Measurements from ENCODE around the gene DPP7. TPM values are rescaled to one million over a fixed set of nuclear protein-coding genes. Genes with fewer than 3 reads are reported as not detected.

The DPP7 gene
- polyA plus RNA-seq, 1 of the 3 experiments (the other 2 are of a cell fraction) = 127 TPM

- CTCF ChIA-PET = interaction anchor here (1.1 to 1.3 kb wide), 2 partner anchors 8 to 139 kb away, joined by 4 to 5 read pairs; no protein-coding TSS in a partner anchor
- Histone ChIP-seq H3K9ac (no peak overlapping the region), H3K4me1 (ENCODE audit: control insufficient read depth in 1 of 2, insufficient read depth in 2 of 2, low read depth in 1 of 2, low read length in 1 of 2) (no peaks in the 10 kb centered on the region)
These were observed 17.6 kb downstream of the DPP7 start for GRCh38 chr9:137096785-137097546.

More at GRCh38 chr9:137096785-137097546, 17.6 kb downstream of the DPP7 start:
- TF ChIP-seq JUND (IDR thresholded peaks at IDR 0.05) = no peak
- no peak for TF ChIP-seq YY1 (IDR thresholded peaks at IDR 0.05; ENCODE audit: low read depth)
- TF ChIP-seq RCOR1 (IDR thresholded peaks at IDR 0.05; ENCODE audit: low read length) = no peak
- no peak for TF ChIP-seq FOXM1 (IDR thresholded peaks at IDR 0.05; ENCODE audit: low read depth)
- TF ChIP-seq IRF3 (IDR thresholded peaks at IDR 0.05; ENCODE audit: low read depth, low read length) = no peak
- no peak for TF ChIP-seq EZH2phosphoT487 (IDR thresholded peaks at IDR 0.05; ENCODE audit: borderline replicate concordance, low read depth)
- TF ChIP-seq NRF1 (IDR thresholded peaks at IDR 0.05; ENCODE audit: low read depth, low read length) = no peak
- TF ChIP-seq USF1 (IDR thresholded peaks at IDR 0.05; ENCODE audit: borderline replicate concordance, low read depth) = no peak
- no peak for TF ChIP-seq SIN3A (IDR thresholded peaks at IDR 0.05; ENCODE audit: borderline replicate concordance, low read depth, low read length)
- TF ChIP-seq RFX5 (IDR thresholded peaks at IDR 0.05; ENCODE audit: low read length) = no peak
- TF ChIP-seq REST (IDR thresholded peaks at IDR 0.05; ENCODE audit: low read depth, low read length) = no peak
- Histone ChIP-seq H3K9me3 (no peaks in the 10 kb centered on the region), H4K20me1 (ENCODE audit: insufficient read depth) (no peaks in the 10 kb centered on the region), H3K27ac (ENCODE audit: low read depth in 2 of 2, low read length in 1 of 2) (no peak overlapping the region), H3K4me2 (no peak overlapping the region), H2AFZ (ENCODE audit: low read depth) (no peak overlapping the region), H3K9me2 (no peaks in the 10 kb centered on the region), H3K4me3 (ENCODE audit: low read depth in 2 of 2, low read length in 1 of 2) (no peak overlapping the region), H3K36me3 (replicated peaks in 1 of 2; ENCODE audit: control insufficient read depth in 1 of 2, insufficient read depth in 2 of 2, low read length in 1 of 2) (peaks cover 27 to 50% of the 10 kb centered on the region in 2 experiments), H3F3A (replicated peaks; ENCODE audit: insufficient read depth) (peaks cover 4% of the 10 kb centered on the region), H3K27me3 (ENCODE audit: insufficient read depth) (no peaks in the 10 kb centered on the region), H3K79me2 (ENCODE audit: insufficient read depth) (0 out of 2 replicates have a peak, but pooled peaks cover under 1% of the 10 kb centered on the region)
- POLR2A ChIA-PET = no interaction called here
- 94% methylated on average over 25 of the region's 31 CpGs for WGBS (ENCODE audit: low lambda C conversion rate)
- no peak for DNase-seq

All from SK-N-SH (cell line).